Psoas muscle (tissue), 8 donors: ENCODE measurements around the gene LARP1. TPM values are rescaled to one million over a fixed set of nuclear protein-coding genes. Genes with fewer than 3 reads are reported as not detected.

ENCODE experiments used
- ATAC-seq, 4 donors: fragments of 200-7000 bp; cut with Tn5 transposase; one replicate each; pipeline ENCODE4 v1.9.1; 2020; ENCODE audit warnings: moderate library complexity in 3 of 4, mild to moderate bottlenecking in 2 of 4
- DNase-seq, 2 donors: peaks; one replicate each; pipeline ENCODE4 v3.0.0-alpha.2; 2020
- H3K27ac ChIP-seq: fragments of 200-600 bp; one replicate; pipeline ENCODE4 v1.8.0; 2022
- H3K27me3 ChIP-seq, 3 donors: fragments of 200-600 bp in 1 of 3; one replicate each; pipeline versions ENCODE4 v1.6.1 to v1.8.0; 2013 to 2022; ENCODE audit warnings: low read length in 2 of 3, mild to moderate bottlenecking in 2 of 3, moderate library complexity in 1 of 3; ENCODE audit not compliant: insufficient read depth in 3 of 3
- H3K36me3 ChIP-seq, 2 donors: fragments of 200-600 bp in 1 of 2; one replicate each; pipeline versions ENCODE4 v1.6.1 to v1.8.0; 2013 to 2022; ENCODE audit warnings: low read depth in 1 of 2, mild to moderate bottlenecking in 1 of 2, moderate library complexity in 1 of 2; ENCODE audit not compliant: insufficient read depth in 1 of 2
- H3K4me1 ChIP-seq: fragments of 200-600 bp; one replicate; pipeline ENCODE4 v1.8.0; 2022
- H3K4me3 ChIP-seq: fragments of 200-600 bp; one replicate; pipeline ENCODE4 v1.8.0; 2022; ENCODE audit warnings: mild to moderate bottlenecking
- H3K9me3 ChIP-seq: fragments of 200-600 bp; one replicate; pipeline ENCODE4 v1.8.0; 2022
- WGBS, 3 donors: extraction: QIAGEN DNeasy Blood & Tissue Kit; methylation state at CpG; one replicate each; pipeline versions ENCODE4 v1.1.6 to v1.1.7; 2013; 5-methylcytosine and 5-hydroxymethylcytosine counted together
- intact Hi-C, 2 donors: fragments of 100-400 bp; cut with DNase I; formaldehyde crosslinking; loops; one replicate each; pipeline versions ENCODE4 v1.11.0 to v1.14.2; 2022
- polyA plus RNA-seq, 3 donors: library from polyadenylated mRNA; stranded (reverse); fragments of 200-250 nt; gene quantifications; one replicate each; pipeline ENCODE4 v1.2.3, GENCODE V29; 2013
- total RNA-seq, 4 donors: library from RNA; stranded (reverse); fragmentation: NEBNext Ultra II Directional in 2 of 4; extraction: Animal tissue kit (Norgen Biotek cat#: 25700) in 2 of 4; gene quantifications; one replicate each; pipeline versions ENCODE4 v1.2.1 to v1.2.4, GENCODE V29; 2021 to 2023
- TF ChIP-seq, protein P1 (sequence below): fragments of 200-600 bp; IDR thresholded peaks from one replicate; pipeline ENCODE4 v1.8.0; 2022; ENCODE audit warnings: antibody characterized with exemption
- donor health status: healthy with polysubstance abuse.
- donor health status: DM: no; HTN: no; CAD: no; lungs with moderate emphysema.
- donor health status: Bipolar disorder and iron deficiency.
- donor health status: healthy.
- donor health status: DM: yes; HTN: yes; CAD: no.
- donor health status: DM: no; HTN: no; CAD: no.
- donor health status: DM: no; HTN: no; CAD: no.
- donor health status: DM: yes; HTN: yes; CAD: no.

LARP1 gene
- total and polyA plus RNA-seq, 7 donors, result 34.1 to 173 (median 108) TPM

DNA sequence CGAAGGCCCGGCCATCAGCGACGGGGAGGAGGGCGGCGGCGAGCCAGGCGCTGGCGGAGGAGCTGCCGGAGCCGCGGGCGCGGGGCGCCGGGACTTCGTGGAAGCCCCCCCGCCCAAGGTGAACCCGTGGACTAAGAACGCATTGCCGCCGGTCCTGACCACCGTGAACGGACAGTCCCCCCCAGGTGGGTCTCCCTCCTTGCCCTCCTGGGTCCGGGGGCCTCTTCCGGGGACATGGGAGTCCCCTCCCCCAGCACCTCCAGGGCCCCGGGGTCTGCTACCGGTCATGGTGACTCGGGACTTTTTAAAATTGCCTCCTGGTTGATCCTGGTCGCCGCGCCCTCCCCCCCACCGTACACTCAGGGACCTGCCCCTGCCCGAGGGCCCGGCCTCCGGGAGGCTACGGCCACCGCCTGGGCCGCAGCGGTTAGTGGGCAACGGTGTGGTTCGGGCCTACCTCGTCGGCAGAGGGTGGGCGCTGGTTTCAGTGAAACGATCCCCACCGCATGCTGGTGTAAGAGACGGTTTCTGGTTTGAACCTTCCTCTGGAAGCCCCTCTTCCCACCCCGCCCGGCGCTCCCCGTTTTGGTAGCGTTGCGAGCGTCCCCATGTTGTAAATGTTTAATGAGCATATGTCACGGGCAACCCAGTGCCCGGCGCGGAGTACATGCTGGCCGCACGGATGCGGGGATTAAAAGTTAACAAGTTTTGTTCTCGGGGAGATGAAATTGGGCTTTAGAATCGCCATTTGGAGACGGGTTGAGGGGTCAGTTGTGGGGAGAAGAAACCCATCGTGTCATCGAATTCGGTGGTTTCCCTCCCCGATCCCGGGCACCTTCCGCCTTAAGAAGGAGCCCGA is 1.1 kb downstream of the LARP1 start:
- TF ChIP-seq, protein P1, sequence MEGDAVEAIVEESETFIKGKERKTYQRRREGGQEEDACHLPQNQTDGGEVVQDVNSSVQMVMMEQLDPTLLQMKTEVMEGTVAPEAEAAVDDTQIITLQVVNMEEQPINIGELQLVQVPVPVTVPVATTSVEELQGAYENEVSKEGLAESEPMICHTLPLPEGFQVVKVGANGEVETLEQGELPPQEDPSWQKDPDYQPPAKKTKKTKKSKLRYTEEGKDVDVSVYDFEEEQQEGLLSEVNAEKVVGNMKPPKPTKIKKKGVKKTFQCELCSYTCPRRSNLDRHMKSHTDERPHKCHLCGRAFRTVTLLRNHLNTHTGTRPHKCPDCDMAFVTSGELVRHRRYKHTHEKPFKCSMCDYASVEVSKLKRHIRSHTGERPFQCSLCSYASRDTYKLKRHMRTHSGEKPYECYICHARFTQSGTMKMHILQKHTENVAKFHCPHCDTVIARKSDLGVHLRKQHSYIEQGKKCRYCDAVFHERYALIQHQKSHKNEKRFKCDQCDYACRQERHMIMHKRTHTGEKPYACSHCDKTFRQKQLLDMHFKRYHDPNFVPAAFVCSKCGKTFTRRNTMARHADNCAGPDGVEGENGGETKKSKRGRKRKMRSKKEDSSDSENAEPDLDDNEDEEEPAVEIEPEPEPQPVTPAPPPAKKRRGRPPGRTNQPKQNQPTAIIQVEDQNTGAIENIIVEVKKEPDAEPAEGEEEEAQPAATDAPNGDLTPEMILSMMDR, result no peak
- no peaks in the 10 kb centered on the region for H3K9me3 ChIP-seq
- peak; percentile 56 to 77 for DNase-seq
- H3K4me3 ChIP-seq, result peak overlapping the region; percentile 99
- no peaks in the 10 kb centered on the region for H3K36me3 ChIP-seq
- peak overlapping the region; percentile 99 for H3K27ac ChIP-seq
- intact Hi-C loops, result loop anchor here (5.0 kb wide), 3 partner anchors 74 to 181 kb away; partner anchors contain the start of genes CNOT8 (in 2 of the 2) and GEMIN5 (in 1 of the 2)
- peak in 3 of 4 donors; percentile 12 to 24 (median 20) for ATAC-seq
- WGBS, 3 donors, result 0% methylated on average over 56 to 72 of the region's 72 CpGs
- no peaks in the 10 kb centered on the region for H3K27me3 ChIP-seq
- peaks cover 50% of the 10 kb centered on the region for H3K4me1 ChIP-seq

DNA sequence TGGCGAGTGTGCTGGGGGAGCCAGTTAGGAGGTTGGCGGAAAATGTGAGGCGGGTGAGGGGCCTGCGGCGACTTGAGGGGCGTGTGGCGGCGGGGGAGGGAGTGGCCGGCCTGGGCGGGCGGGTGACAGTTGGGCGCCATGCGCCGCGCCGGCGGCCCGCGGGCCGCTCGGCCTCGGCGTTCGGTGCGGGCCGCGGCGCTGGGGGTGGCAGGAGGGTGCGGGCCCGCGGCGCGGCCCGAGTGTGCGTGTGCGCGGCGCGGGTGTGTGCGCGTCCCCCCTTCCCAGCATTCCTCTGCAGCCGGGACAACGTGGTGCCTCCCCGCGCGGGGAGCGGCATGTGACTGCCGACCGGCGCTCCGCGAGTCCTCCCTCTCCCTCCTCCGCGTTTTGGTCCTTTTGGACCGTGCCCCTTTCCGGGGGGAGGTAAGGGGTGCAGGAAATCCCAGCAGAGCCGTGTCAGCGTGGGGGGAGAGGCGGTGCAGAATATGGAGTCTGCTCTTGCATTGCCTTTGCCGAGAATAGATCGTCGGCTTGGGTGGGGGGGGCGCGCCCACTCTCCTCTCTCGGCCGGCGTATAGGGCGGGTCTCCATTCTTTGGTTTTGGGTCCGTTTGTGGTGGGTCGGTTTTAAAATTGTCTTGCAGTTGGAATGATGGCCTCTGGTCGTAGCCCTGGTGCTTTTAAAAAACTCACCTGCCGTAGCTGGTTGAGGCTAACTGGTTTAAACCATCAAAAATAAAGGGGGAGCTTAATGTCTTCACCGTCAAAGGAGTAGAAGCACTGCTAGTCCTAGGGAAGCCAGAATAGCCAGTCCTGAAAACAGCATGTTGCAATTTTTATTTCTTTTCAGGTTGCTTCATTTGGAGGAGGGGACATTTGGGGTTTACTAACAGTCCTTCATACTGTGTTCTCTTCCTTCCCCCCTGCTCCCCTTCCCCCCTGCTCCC is 2.0 kb downstream of the LARP1 start:
- WGBS, 3 donors, result 0% methylated on average over 41 to 73 of the region's 73 CpGs
- TF ChIP-seq, protein P1, result no peak
- Histone ChIP-seq H3K36me3 (no peaks in the 10 kb centered on the region), H3K4me1 (peaks cover 59% of the 10 kb centered on the region), H3K9me3 (no peaks in the 10 kb centered on the region), H3K27me3 (no peaks in the 10 kb centered on the region), H3K4me3 (peak overlapping the region; percentile 99), H3K27ac (peak overlapping the region; percentile 99)
- intact Hi-C loops, result loop anchor here (5.0 kb wide), 3 partner anchors 75 to 180 kb away; partner anchors contain the start of genes CNOT8 (in 2 of the 2) and GEMIN5 (in 1 of the 2)
- DNase-seq, result peak; percentile 54 to 79
- ATAC-seq, result peak in 2 of 4 donors; percentile 7

DNA sequence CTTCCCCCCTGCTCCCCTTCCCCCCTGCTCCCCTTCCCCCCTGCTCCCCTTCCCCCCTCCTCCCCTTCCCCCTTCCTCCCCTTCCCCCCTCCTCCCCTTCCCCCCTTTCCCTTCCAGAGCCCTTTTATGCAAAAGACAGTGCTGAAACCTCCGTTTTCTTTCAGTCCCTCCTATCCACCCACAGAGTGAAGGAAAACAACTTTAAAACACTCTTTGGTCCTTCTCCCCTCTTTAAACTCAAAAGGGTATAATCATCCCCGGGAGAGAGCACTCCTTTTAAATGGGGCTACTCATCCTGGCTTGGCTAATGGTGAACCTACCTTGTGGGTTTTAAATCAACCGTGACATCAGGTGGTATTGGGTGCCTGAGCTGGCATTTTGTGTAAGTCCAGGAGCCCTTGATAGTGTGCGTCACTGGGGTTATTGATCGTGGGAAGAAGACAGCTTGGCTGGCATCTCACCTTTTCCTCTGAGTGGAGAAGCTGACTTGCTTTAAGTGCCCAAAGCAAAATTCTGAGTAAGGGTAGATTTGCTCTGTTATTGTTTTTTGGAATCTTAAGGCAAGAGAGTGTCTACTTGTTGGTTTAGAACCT is 2.7 kb downstream of the LARP1 start:
- ATAC-seq (no peak), DNase-seq (no peak)
- H3K27ac ChIP-seq, result peak overlapping the region; percentile 69
- H3K4me1 ChIP-seq, result peaks cover 59% of the 10 kb centered on the region
- TF ChIP-seq, protein P1, result no peak
- H3K27me3 ChIP-seq, result no peaks in the 10 kb centered on the region
- intact Hi-C loops, result loop anchor here (5.0 kb wide), 3 partner anchors 76 to 179 kb away; partner anchors contain the start of genes CNOT8 (in 2 of the 2) and GEMIN5 (in 1 of the 2)
- peak overlapping the region; percentile 54 for H3K4me3 ChIP-seq
- 9 to 24% (median 16%) methylated on average over 5 of the region's 5 CpGs for WGBS, 3 donors
- H3K36me3 ChIP-seq, result no peaks in the 10 kb centered on the region
- no peaks in the 10 kb centered on the region for H3K9me3 ChIP-seq

DNA sequence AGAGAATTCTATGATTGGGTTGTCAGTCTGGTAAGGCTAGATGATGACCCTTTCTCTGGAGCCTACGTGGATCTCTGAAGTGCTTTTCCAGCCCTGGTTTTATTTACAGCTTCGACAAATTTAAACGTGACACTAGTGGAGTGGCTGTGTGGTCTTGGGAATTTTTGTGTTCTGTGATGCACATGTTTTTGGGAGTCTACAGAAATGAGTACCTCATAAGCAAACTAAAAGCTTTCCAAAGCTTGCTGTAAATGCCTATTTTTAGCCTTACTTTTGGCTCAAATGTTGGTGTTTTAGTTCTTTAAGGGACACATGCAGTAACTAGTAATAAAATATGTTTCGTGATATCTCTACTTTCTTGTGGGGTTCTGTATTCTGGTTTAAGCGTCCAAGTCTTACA is 3.3 kb downstream of the LARP1 start:
- Histone ChIP-seq H3K27ac (peak overlapping the region; percentile 69), H3K36me3 (no peaks in the 10 kb centered on the region), H3K4me1 (peaks cover 53% of the 10 kb centered on the region), H3K9me3 (no peaks in the 10 kb centered on the region), H3K4me3 (peak overlapping the region; percentile 54), H3K27me3 (no peaks in the 10 kb centered on the region)
- TF ChIP-seq, protein P1, result no peak
- no peak for DNase-seq
- WGBS, 3 donors, result 17 to 26% (median 17%) methylated on average over 5 of the region's 5 CpGs
- intact Hi-C loops, result loop anchor here (5.0 kb wide), 3 partner anchors 76 to 179 kb away; partner anchors contain the start of genes CNOT8 (in 2 of the 2) and GEMIN5 (in 1 of the 2)
- no peak for ATAC-seq
